ENCODE data around the gene KPNA6. TPM values are rescaled to one million over a fixed set of nuclear protein-coding genes. Genes with fewer than 3 reads are reported as not detected.

Gene KPNA6
- polyA plus RNA-seq, 1 donor from 2014 or later, result 17.3 TPM

DNA sequence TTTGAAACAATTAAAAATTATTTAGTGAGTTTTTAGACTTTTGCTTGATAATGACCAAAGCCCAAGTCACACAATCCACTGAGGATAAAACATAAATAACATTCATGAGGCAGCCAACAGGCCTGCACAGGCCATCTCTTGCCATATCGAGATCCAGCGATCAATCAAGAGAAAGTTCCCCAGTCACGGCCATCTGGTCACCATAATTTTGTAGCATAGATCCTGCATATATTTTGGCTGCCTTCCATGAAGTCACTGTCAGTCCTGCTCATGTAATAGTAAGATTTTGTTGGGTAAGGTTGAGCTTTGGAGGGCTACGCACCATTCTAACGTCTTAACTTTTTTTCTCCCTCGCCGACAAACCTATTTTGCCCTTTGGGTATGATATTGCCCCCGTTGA is 17.5 kb downstream of the KPNA6 start:
- no peaks in the 10 kb centered on the region for H3K9me3 ChIP-seq (ENCODE audit: low read length)
- no peak overlapping the region for H3K9ac ChIP-seq (ENCODE audit: low read length)
- no peaks in the 10 kb centered on the region for H4K20me1 ChIP-seq (ENCODE audit: insufficient read depth)
- peaks cover 13% of the 10 kb centered on the region for H3K79me2 ChIP-seq (replicated peaks; ENCODE audit: insufficient read depth, low read length)
- TF ChIP-seq TAF1 (IDR thresholded peaks at IDR 0.05; ENCODE audit: low read depth), result no peak
- H3K4me2 ChIP-seq (ENCODE audit: low read length), result no peak overlapping the region
- H2AFZ ChIP-seq (ENCODE audit: low read depth, low read length), result no peak overlapping the region
- peaks cover 3% of the 10 kb centered on the region for H3F3A ChIP-seq (ENCODE audit: insufficient read depth, low read length, poor library complexity, severe bottlenecking)
- no peak overlapping the region for H3K27ac ChIP-seq (ENCODE audit: low read length)
- H3K9me2 ChIP-seq (ENCODE audit: insufficient read depth, low read length), result no peaks in the 10 kb centered on the region
- no peak overlapping the region for H3K4me3 ChIP-seq (ENCODE audit: low read length)
- H3K27me3 ChIP-seq (ENCODE audit: insufficient read depth, low read depth, low read length), result no peaks in the 10 kb centered on the region
- no peaks in the 10 kb centered on the region for H3K36me3 ChIP-seq (ENCODE audit: insufficient read depth, low read length)

DNA sequence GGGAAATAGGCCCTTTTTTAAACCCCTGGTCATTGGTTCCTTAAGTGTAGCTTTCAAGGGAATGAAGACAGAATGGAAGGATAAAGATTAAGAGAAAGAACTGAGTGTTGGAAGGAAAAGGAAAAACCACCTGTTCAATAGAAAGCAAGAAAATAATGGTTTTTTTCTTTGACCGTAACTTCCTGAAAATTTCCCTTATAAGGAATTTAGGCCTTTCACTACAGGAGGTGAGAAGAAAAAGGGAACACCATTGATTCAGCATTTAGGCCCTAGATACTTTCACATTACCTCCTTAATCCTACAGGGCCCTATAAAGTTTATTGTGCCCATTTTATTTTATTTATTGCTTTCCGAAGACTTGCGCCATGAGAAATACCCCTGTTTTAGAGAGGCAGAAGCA is 18.9 kb downstream of the KPNA6 start:
- peaks cover 13% of the 10 kb centered on the region for H3K79me2 ChIP-seq (replicated peaks; ENCODE audit: insufficient read depth, low read length)
- H3K27me3 ChIP-seq (ENCODE audit: insufficient read depth, low read depth, low read length), result no peaks in the 10 kb centered on the region
- H3K9ac ChIP-seq (ENCODE audit: low read length), result no peak overlapping the region
- no peak overlapping the region for H3K4me2 ChIP-seq (ENCODE audit: low read length)
- no peaks in the 10 kb centered on the region for H3K9me2 ChIP-seq (ENCODE audit: insufficient read depth, low read length)
- peak overlapping the region; percentile 19 for H3K27ac ChIP-seq (ENCODE audit: low read length)
- H3K36me3 ChIP-seq (ENCODE audit: insufficient read depth, low read length), result no peaks in the 10 kb centered on the region
- H2AFZ ChIP-seq (ENCODE audit: low read depth, low read length), result no peak overlapping the region
- H3F3A ChIP-seq (ENCODE audit: insufficient read depth, low read length, poor library complexity, severe bottlenecking), result peaks cover 3% of the 10 kb centered on the region
- TF ChIP-seq SMC3 (conservative IDR thresholded peaks at IDR 0.05; ENCODE audit: poor library complexity), result no peak
- TF ChIP-seq, protein P1, sequence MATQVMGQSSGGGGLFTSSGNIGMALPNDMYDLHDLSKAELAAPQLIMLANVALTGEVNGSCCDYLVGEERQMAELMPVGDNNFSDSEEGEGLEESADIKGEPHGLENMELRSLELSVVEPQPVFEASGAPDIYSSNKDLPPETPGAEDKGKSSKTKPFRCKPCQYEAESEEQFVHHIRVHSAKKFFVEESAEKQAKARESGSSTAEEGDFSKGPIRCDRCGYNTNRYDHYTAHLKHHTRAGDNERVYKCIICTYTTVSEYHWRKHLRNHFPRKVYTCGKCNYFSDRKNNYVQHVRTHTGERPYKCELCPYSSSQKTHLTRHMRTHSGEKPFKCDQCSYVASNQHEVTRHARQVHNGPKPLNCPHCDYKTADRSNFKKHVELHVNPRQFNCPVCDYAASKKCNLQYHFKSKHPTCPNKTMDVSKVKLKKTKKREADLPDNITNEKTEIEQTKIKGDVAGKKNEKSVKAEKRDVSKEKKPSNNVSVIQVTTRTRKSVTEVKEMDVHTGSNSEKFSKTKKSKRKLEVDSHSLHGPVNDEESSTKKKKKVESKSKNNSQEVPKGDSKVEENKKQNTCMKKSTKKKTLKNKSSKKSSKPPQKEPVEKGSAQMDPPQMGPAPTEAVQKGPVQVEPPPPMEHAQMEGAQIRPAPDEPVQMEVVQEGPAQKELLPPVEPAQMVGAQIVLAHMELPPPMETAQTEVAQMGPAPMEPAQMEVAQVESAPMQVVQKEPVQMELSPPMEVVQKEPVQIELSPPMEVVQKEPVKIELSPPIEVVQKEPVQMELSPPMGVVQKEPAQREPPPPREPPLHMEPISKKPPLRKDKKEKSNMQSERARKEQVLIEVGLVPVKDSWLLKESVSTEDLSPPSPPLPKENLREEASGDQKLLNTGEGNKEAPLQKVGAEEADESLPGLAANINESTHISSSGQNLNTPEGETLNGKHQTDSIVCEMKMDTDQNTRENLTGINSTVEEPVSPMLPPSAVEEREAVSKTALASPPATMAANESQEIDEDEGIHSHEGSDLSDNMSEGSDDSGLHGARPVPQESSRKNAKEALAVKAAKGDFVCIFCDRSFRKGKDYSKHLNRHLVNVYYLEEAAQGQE (IDR thresholded peaks at IDR 0.05; ENCODE audit: borderline replicate concordance), result no peak
- no peak for TF ChIP-seq EZH2 (IDR thresholded peaks at IDR 0.05; ENCODE audit: borderline replicate concordance, insufficient read depth, low read length, poor library complexity, severe bottlenecking)
- no peak for TF ChIP-seq MXI1 (conservative IDR thresholded peaks at IDR 0.05; ENCODE audit: poor library complexity, severe bottlenecking)
- TF ChIP-seq, protein P2, sequence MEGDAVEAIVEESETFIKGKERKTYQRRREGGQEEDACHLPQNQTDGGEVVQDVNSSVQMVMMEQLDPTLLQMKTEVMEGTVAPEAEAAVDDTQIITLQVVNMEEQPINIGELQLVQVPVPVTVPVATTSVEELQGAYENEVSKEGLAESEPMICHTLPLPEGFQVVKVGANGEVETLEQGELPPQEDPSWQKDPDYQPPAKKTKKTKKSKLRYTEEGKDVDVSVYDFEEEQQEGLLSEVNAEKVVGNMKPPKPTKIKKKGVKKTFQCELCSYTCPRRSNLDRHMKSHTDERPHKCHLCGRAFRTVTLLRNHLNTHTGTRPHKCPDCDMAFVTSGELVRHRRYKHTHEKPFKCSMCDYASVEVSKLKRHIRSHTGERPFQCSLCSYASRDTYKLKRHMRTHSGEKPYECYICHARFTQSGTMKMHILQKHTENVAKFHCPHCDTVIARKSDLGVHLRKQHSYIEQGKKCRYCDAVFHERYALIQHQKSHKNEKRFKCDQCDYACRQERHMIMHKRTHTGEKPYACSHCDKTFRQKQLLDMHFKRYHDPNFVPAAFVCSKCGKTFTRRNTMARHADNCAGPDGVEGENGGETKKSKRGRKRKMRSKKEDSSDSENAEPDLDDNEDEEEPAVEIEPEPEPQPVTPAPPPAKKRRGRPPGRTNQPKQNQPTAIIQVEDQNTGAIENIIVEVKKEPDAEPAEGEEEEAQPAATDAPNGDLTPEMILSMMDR (IDR thresholded peaks at IDR 0.05; ENCODE audit: poor library complexity, severe bottlenecking), result no peak
- TF ChIP-seq TAF1 (IDR thresholded peaks at IDR 0.05; ENCODE audit: low read depth), result no peak
- TF ChIP-seq POLR2AphosphoS5 (IDR thresholded peaks at IDR 0.05), result no peak
- no peak for TF ChIP-seq RAD21 (conservative IDR thresholded peaks at IDR 0.05)
- no peak for TF ChIP-seq EP300 (conservative IDR thresholded peaks at IDR 0.05; ENCODE audit: poor library complexity, severe bottlenecking)
- no peak overlapping the region for H3K4me3 ChIP-seq (ENCODE audit: low read length)
- no peaks in the 10 kb centered on the region for H4K20me1 ChIP-seq (ENCODE audit: insufficient read depth)
- no peaks in the 10 kb centered on the region for H3K9me3 ChIP-seq (ENCODE audit: low read length)

Data from neural cell (in vitro differentiated cells).